HCT116 (cell line): Measurements from ENCODE around the gene PPP1R14B. TPM values are rescaled to one million over a fixed set of nuclear protein-coding genes. Genes with fewer than 3 reads are reported as not detected.

ENCODE experiments used
- ATAC-seq: fragments of 200-7000 bp; cut with Tn5 transposase; 2 replicates; pipeline ENCODE4 v1.9.1; 2020; ENCODE audit warnings: mild to moderate bottlenecking, moderate library complexity
- BruUV-seq: library from RNA; stranded (reverse); fragments of 400-500 nt; replicated peaks from 2 replicates; lab custom pipeline; 2021; lab: Mats Ljungman, UMichigan
- CTCF ChIA-PET: fragments of 300-600 bp; sonication (Branson Sonifier 250); formaldehyde crosslinking; loops from one replicate; lab custom pipeline; 2021; ENCODE audit warnings: antibody characterized with exemption; lab: Charles Lee
- POLR2A ChIA-PET: fragments of 300-600, 350-600 bp; sonication (Branson Sonifier 250); formaldehyde crosslinking; loops from one replicate; lab custom pipeline; 2021; ENCODE audit warnings: antibody characterized with exemption; lab: Charles Lee
- RAD21 ChIA-PET, 2 experiments: fragments of 300-600 bp; sonication (Branson Sonifier 250); formaldehyde crosslinking; loops; one replicate each; lab custom pipeline; 2023; ENCODE audit warnings: low total read pairs in 2 of 2; ENCODE audit not compliant: uncharacterized antibody in 2 of 2, unreplicated experiment in 2 of 2, low non-redundant PET in 1 of 2; lab: Charles Lee
- DNase-seq: peaks from one replicate; pipeline ENCODE4 v3.0.0-alpha.2; 2010; ENCODE audit warnings: low read depth, low spot score
- H2AFZ ChIP-seq: fragments of 200-600 bp; shearing (Covaris generic), sonication (generic); 2 replicates; pipeline ENCODE4 v1.6.1; 2017; ENCODE audit warnings: low read depth, mixed run types, mixed read lengths, antibody characterized with exemption, low read length; ENCODE audit not compliant: poor library complexity, severe bottlenecking
- H3K27ac ChIP-seq: 2 replicates; pipeline ENCODE4 v1.5.1; 2012; ENCODE audit warnings: low read depth, low read length
- H3K27me3 ChIP-seq: fragments of 200-600 bp; sonication (generic); 2 replicates; pipeline ENCODE4 v1.6.1; 2016; ENCODE audit warnings: mixed run types, low read length, mixed read lengths; ENCODE audit not compliant: insufficient read depth
- H3K36me3 ChIP-seq, 2 experiments: fragments of 200-500 bp in 1 of 2; fragments of 200-600 bp in 1 of 2; sonication (Bioruptor generic) in 1 of 2; sonication (generic) in 1 of 2; 2 replicates each; pipeline versions ENCODE4 v1.5.1 to v1.6.1; 2014 to 2016; ENCODE audit warnings: low read length in 2 of 2, inconsistent platforms in 1 of 2, mixed read lengths in 1 of 2, mixed run types in 1 of 2; ENCODE audit not compliant: insufficient read depth in 2 of 2, control insufficient read depth in 1 of 2
- H3K4me1 ChIP-seq, 2 experiments: fragments of 200-600 bp in 1 of 2; sonication (generic) in 1 of 2; 2 replicates each; pipeline versions ENCODE4 v1.5.1 to v1.6.1; 2012 to 2017; ENCODE audit warnings: low read length in 2 of 2, inconsistent platforms in 1 of 2, mild to moderate bottlenecking in 1 of 2, mixed read lengths in 1 of 2, mixed run types in 1 of 2, moderate library complexity in 1 of 2; ENCODE audit not compliant: insufficient read depth in 2 of 2, control insufficient read depth in 1 of 2
- H3K4me2 ChIP-seq: fragments of 200-600 bp; sonication (generic); 2 replicates; pipeline ENCODE4 v1.6.1; 2017; ENCODE audit warnings: mixed run types, low read length, mixed read lengths
- H3K4me3 ChIP-seq, 2 experiments: fragments of 200-600 bp in 1 of 2; sonication (generic) in 1 of 2; replicated peaks in 1 of 2; 2 replicates each; pipeline ENCODE4 v1.5.1; 2011 to 2016; ENCODE audit warnings: low read length in 2 of 2, control low read depth in 1 of 2, low read depth in 1 of 2, mild to moderate bottlenecking in 1 of 2, mixed read lengths in 1 of 2, mixed run types in 1 of 2
- H3K79me2 ChIP-seq: fragments of 200-600 bp; sonication (generic); 2 replicates; pipeline ENCODE4 v1.6.1; 2017; ENCODE audit warnings: mild to moderate bottlenecking, mixed run types, low read length, moderate library complexity, mixed read lengths; ENCODE audit not compliant: insufficient read depth
- H3K9ac ChIP-seq: fragments of 200-600 bp; sonication (generic); 2 replicates; pipeline ENCODE4 v1.6.1; 2016; ENCODE audit warnings: low read length, mixed read lengths
- H3K9me2 ChIP-seq: fragments of 200-600 bp; sonication (generic), shearing (Covaris generic); 2 replicates; pipeline ENCODE4 v1.6.1; 2017; ENCODE audit warnings: mixed run types, mild to moderate bottlenecking, moderate library complexity; ENCODE audit not compliant: insufficient read depth
- H3K9me3 ChIP-seq, 2 experiments: fragments of 200-500 bp in 1 of 2; fragments of 200-600 bp in 1 of 2; sonication (Bioruptor generic) in 1 of 2; sonication (generic) in 1 of 2; 2 replicates each; pipeline ENCODE4 v1.6.1; 2014 to 2017; ENCODE audit warnings: low read length in 2 of 2, mixed read lengths in 2 of 2, inconsistent platforms in 1 of 2, low read depth in 1 of 2, mild to moderate bottlenecking in 1 of 2, mixed run types in 1 of 2, moderate library complexity in 1 of 2; ENCODE audit not compliant: control insufficient read depth in 1 of 2, insufficient read depth in 1 of 2
- H4K20me1 ChIP-seq: fragments of 200-600 bp; sonication (generic), shearing (Covaris generic); 2 replicates; pipeline ENCODE4 v1.6.1; 2017; ENCODE audit warnings: mixed run types, mild to moderate bottlenecking, moderate library complexity; ENCODE audit not compliant: insufficient read depth
- CBX3 ChIP-seq: IDR thresholded peaks from 2 replicates; pipeline ENCODE4 v1.6.1; 2012; ENCODE audit warnings: low read depth
- CTCF ChIP-seq, 3 experiments: fragments of 200-600 bp in 1 of 3; sonication (generic) in 1 of 3; IDR thresholded peaks in 2 of 3; conservative IDR thresholded peaks in 1 of 3; 2 replicates each; pipeline ENCODE4 v1.5.1; 2012 to 2017; ENCODE audit warnings: low read depth in 2 of 3, low read length in 2 of 3, antibody characterized with exemption in 1 of 3, borderline replicate concordance in 1 of 3, control low read depth in 1 of 3, mild to moderate bottlenecking in 1 of 3, mixed read lengths in 1 of 3, mixed run types in 1 of 3, moderate library complexity in 1 of 3; ENCODE audit not compliant: insufficient read depth in 1 of 3
- EGR1 ChIP-seq: IDR thresholded peaks from 2 replicates; pipeline ENCODE4 v1.6.1; 2012; ENCODE audit warnings: low read depth
- EZH2 ChIP-seq: fragments of 200-600 bp; sonication (generic); IDR thresholded peaks from 2 replicates; pipeline ENCODE4 v1.6.1; 2017; ENCODE audit warnings: antibody characterized with exemption, mixed run types
- EZH2phosphoT487 ChIP-seq: fragments of 200-600 bp; IDR thresholded peaks from 2 replicates; pipeline ENCODE4 v1.6.1; 2018; ENCODE audit warnings: antibody characterized with exemption, borderline replicate concordance
- FOSL1 ChIP-seq: IDR thresholded peaks from 2 replicates; pipeline ENCODE4 v1.6.1; 2012; ENCODE audit warnings: low read depth
- JUND ChIP-seq: IDR thresholded peaks from 2 replicates; pipeline ENCODE4 v1.6.1; 2012
- MAX ChIP-seq: IDR thresholded peaks from 2 replicates; pipeline ENCODE4 v1.6.1; 2012
- POLR2A ChIP-seq: IDR thresholded peaks from 2 replicates; pipeline ENCODE4 v1.7.0; 2011; ENCODE audit warnings: borderline replicate concordance; ENCODE audit not compliant: insufficient read depth, insufficient read length; ENCODE audit errors: extremely low read depth
- POLR2AphosphoS5 ChIP-seq: IDR thresholded peaks from 2 replicates; pipeline ENCODE4 v1.6.1; 2011; ENCODE audit warnings: mild to moderate bottlenecking, low read depth, low read length, moderate library complexity
- REST ChIP-seq: IDR thresholded peaks from 2 replicates; pipeline ENCODE4 v1.6.1; 2012; ENCODE audit warnings: low read depth
- SIN3A ChIP-seq: IDR thresholded peaks from 2 replicates; pipeline ENCODE4 v1.6.1; 2012; ENCODE audit warnings: low read depth
- SP1 ChIP-seq: IDR thresholded peaks from 2 replicates; pipeline ENCODE4 v1.6.1; 2012; ENCODE audit warnings: low read depth
- SRF ChIP-seq: IDR thresholded peaks from 2 replicates; pipeline ENCODE4 v1.6.1; 2012; ENCODE audit warnings: low read depth
- TCF7L2 ChIP-seq: IDR thresholded peaks from 2 replicates; pipeline ENCODE4 v1.7.0; 2011; ENCODE audit warnings: borderline replicate concordance, inconsistent platforms; ENCODE audit not compliant: insufficient read depth, insufficient read length; ENCODE audit errors: extremely low read depth
- YY1 ChIP-seq: IDR thresholded peaks from 2 replicates; pipeline ENCODE4 v1.6.1; 2011; ENCODE audit warnings: low read length, low read depth, moderate library complexity, mild to moderate bottlenecking; ENCODE audit not compliant: insufficient replicate concordance; ENCODE audit errors: extremely low read depth
- ZFX ChIP-seq: fragments of 450-650 bp; IDR thresholded peaks from 2 replicates; pipeline ENCODE4 v1.6.1; 2017
- ZNF274 ChIP-seq: fragments of 200-500 bp; sonication (Bioruptor generic); IDR thresholded peaks from 2 replicates; pipeline ENCODE4 v1.6.1; 2014; ENCODE audit warnings: mild to moderate bottlenecking, low read depth, low read length, inconsistent platforms
- intact Hi-C: fragments of 100-400 bp; cut with micrococcal nuclease; formaldehyde crosslinking; loops from 2 replicates; pipeline ENCODE4 v1.10.0; 2022
- total RNA-seq: library from RNA; stranded (reverse); gene quantifications from one replicate; pipeline ENCODE4 v1.2.1, GENCODE V29; 2021; ENCODE audit not compliant: unreplicated experiment

PPP1R14B gene
- total RNA-seq, 1 experiment from 2014 or later = 332 TPM

GRCh38 chr11:64224891-64225607 is 21.7 kb downstream of the PPP1R14B start:
- Histone ChIP-seq H4K20me1 (no peaks in the 10 kb centered on the region), H3K4me2 (peak overlapping the region; percentile 100), H3K79me2 (peaks cover 19% of the 10 kb centered on the region; the same call in 1 of the 2 replicates), H3K4me1 (peaks cover 17 to 33% of the 10 kb centered on the region in 2 experiments), H2AFZ (no peak overlapping the region), H3K4me3 (peak overlapping the region; percentile 82 to 90), H3K36me3 (peaks cover 0 to 6% of the 10 kb centered on the region in 2 experiments; a peak in 1 of 4 replicates), H3K9me3 (no peaks in the 10 kb centered on the region), H3K27me3 (no peaks in the 10 kb centered on the region), H3K9me2 (no peaks in the 10 kb centered on the region), H3K9ac (peak overlapping the region; percentile 96), H3K27ac (peak overlapping the region; percentile 95)
- intact Hi-C loops = no loop called here
- ChIA-PET POLR2A (no interaction called here), CTCF (no interaction called here), RAD21 (interaction anchor here in 1 of 2 experiments (1.1 kb wide), 1 partner anchor 21 kb away, joined by 3 read pairs; no protein-coding TSS in a partner anchor)
- no peak for ATAC-seq
- TF ChIP-seq REST = no peak
- no peak for TF ChIP-seq TCF7L2
- no peak for TF ChIP-seq ZNF274
- TF ChIP-seq EGR1 = no peak
- TF ChIP-seq SP1 = no peak
- TF ChIP-seq JUND = no peak
- no peak for TF ChIP-seq EZH2
- no peak for TF ChIP-seq CTCF (IDR thresholded peaks at IDR 0.05 in 2 of 3, conservative IDR thresholded peaks at IDR 0.05 in 1 of 3; ENCODE audit: borderline replicate concordance in 1 of 3, insufficient read depth in 1 of 3, low read depth in 2 of 3, low read length in 2 of 3)
- TF ChIP-seq MAX = no peak
- TF ChIP-seq SIN3A = no peak
- TF ChIP-seq POLR2A = no peak
- TF ChIP-seq ZFX = no peak
- TF ChIP-seq POLR2AphosphoS5 = no peak; the same call in 1 of the 2 replicates
- no peak for TF ChIP-seq CBX3
- TF ChIP-seq EZH2phosphoT487 = no peak
- TF ChIP-seq FOSL1 = no peak
- TF ChIP-seq SRF = no peak
- no peak for TF ChIP-seq YY1
- no peak for DNase-seq
- BruUV-seq = no TSS peak
